HFF-Myc (cell line): ENCODE measurements around the gene PRKG1.

Experiments used
- DNase-seq: peaks from one replicate; pipeline ENCODE4 v3.0.0-alpha.2; 2011; ENCODE audit warnings: low read depth; ENCODE audit errors: extremely low read depth
- H3K4me3 ChIP-seq: replicated peaks from 2 replicates; pipeline ENCODE4 v1.5.1; 2011; ENCODE audit warnings: low read depth, mild to moderate bottlenecking, control low read depth, low read length
- CTCF ChIP-seq: IDR thresholded peaks from 2 replicates; pipeline ENCODE4 v1.5.1; 2012; ENCODE audit warnings: mild to moderate bottlenecking, low read depth, low read length, control low read depth; ENCODE audit errors: missing control alignments

Gene PRKG1

GRCh38 chr10:51485668-51486067 lies 411.4 kb downstream of the PRKG1 start:
- no peak overlapping the region for H3K4me3 ChIP-seq
- TF ChIP-seq CTCF = no peak
- DNase-seq = no peak

GRCh38 chr10:51487576-51487975 lies 413.3 kb downstream of the PRKG1 start:
- DNase-seq = no peak
- no peak overlapping the region for H3K4me3 ChIP-seq
- no peak for TF ChIP-seq CTCF

- no peak for TF ChIP-seq CTCF
- H3K4me3 ChIP-seq = no peak overlapping the region
- no peak for DNase-seq
Observed at GRCh38 chr10:51488766-51489408, 414.6 kb downstream of the PRKG1 start.

- no peak for DNase-seq
- no peak for TF ChIP-seq CTCF
- no peak overlapping the region for H3K4me3 ChIP-seq
Observed at GRCh38 chr10:51498424-51498823, 424.1 kb downstream of the PRKG1 start.

GRCh38 chr10:51501396-51501795 lies 427.1 kb downstream of the PRKG1 start:
- TF ChIP-seq CTCF = no peak
- no peak for DNase-seq
- no peak overlapping the region for H3K4me3 ChIP-seq

GRCh38 chr10:51502124-51502523 lies 427.8 kb downstream of the PRKG1 start:
- H3K4me3 ChIP-seq = no peak overlapping the region
- DNase-seq = no peak
- TF ChIP-seq CTCF = no peak

GRCh38 chr10:51503378-51503777 lies 429.1 kb downstream of the PRKG1 start:
- DNase-seq = no peak
- H3K4me3 ChIP-seq = no peak overlapping the region
- no peak for TF ChIP-seq CTCF
